GM12878 (cell line): ENCODE data around the gene FBXO33. TPM values are rescaled to one million over a fixed set of nuclear protein-coding genes. Genes with fewer than 3 reads are reported as not detected.

Source experiments
- ATAC-seq: fragments of 200-7000 bp; cut with Tn5 transposase; 3 replicates; pipeline ENCODE4 v1.9.1; 2020; ENCODE audit warnings: mild to moderate bottlenecking, moderate library complexity
- BruUV-seq: library from RNA; stranded (reverse); fragments of 400-500 nt; replicated peaks from 2 replicates; lab custom pipeline; 2021; lab: Mats Ljungman, UMichigan
- CTCF ChIA-PET: fragments of 300-600 bp; sonication (Branson Sonifier 250); formaldehyde crosslinking; extraction: SDS; loops from one replicate; lab custom pipeline; 2021; ENCODE audit warnings: inconsistent platforms; lab: Yijun Ruan, JAX
- POLR2A ChIA-PET: fragments of 350-600 bp; formaldehyde crosslinking; extraction: SDS; loops from one replicate; lab custom pipeline; 2021; ENCODE audit warnings: inconsistent platforms; lab: Charles Lee
- RAD21 ChIA-PET: fragments of 300-600 bp; sonication (Branson Sonifier 250); formaldehyde crosslinking; loops from one replicate; lab custom pipeline; 2023; ENCODE audit warnings: antibody characterized with exemption; ENCODE audit not compliant: unreplicated experiment; lab: Charles Lee
- SMC1A ChIA-PET: fragments of 300-600 bp; sonication (Branson Sonifier 250); formaldehyde crosslinking; loops from one replicate; lab custom pipeline; 2023; ENCODE audit not compliant: unreplicated experiment, uncharacterized antibody; lab: Charles Lee
- DNase-seq: peaks from one replicate; pipeline ENCODE4 v3.0.0-alpha.2; 2011; ENCODE audit warnings: low read depth, low spot score
- FAIRE-seq: peaks from 3 replicates; lab custom pipeline; 2011; peaks lifted over from hg19 to GRCh38; lab: Jason Lieb, UNC
- H2AFZ ChIP-seq: 2 replicates; pipeline ENCODE4 v1.6.0; 2011; ENCODE audit warnings: low read depth, low read length, control low read depth; ENCODE audit not compliant: control insufficient read depth
- H3K27ac ChIP-seq: 2 replicates; pipeline ENCODE4 v1.5.1; 2011; ENCODE audit warnings: control low read depth; ENCODE audit not compliant: control insufficient read depth, insufficient read depth
- H3K27me3 ChIP-seq, 2 experiments: replicated peaks in 1 of 2; 2 replicates each; pipeline versions ENCODE4 v1.6.0 to v1.6.1; 2011; ENCODE audit warnings: low read length in 1 of 2; ENCODE audit not compliant: control insufficient read depth in 2 of 2, insufficient read depth in 2 of 2
- H3K36me3 ChIP-seq, 2 experiments: 2 replicates each; pipeline ENCODE4 v1.5.1; 2011; ENCODE audit warnings: low read length in 1 of 2; ENCODE audit not compliant: control insufficient read depth in 2 of 2, insufficient read depth in 2 of 2
- H3K4me1 ChIP-seq: 2 replicates; pipeline ENCODE4 v1.6.1; 2011; ENCODE audit warnings: mild to moderate bottlenecking, low read length, moderate library complexity, mixed read lengths; ENCODE audit not compliant: control insufficient read depth, insufficient read depth
- H3K4me2 ChIP-seq: 2 replicates; pipeline ENCODE4 v1.6.0; 2011; ENCODE audit warnings: control low read depth; ENCODE audit not compliant: control insufficient read depth, insufficient read depth
- H3K4me3 ChIP-seq: fragments of 200-600 bp; sonication (generic); 2 replicates; pipeline ENCODE4 v1.5.1; 2016
- H3K79me2 ChIP-seq: 2 replicates; pipeline ENCODE4 v1.6.0; 2011; ENCODE audit warnings: low read length; ENCODE audit not compliant: control insufficient read depth, insufficient read depth
- H3K9ac ChIP-seq: 2 replicates; pipeline ENCODE4 v1.8.0; 2011; ENCODE audit warnings: low read length, control low read depth, mixed read lengths; ENCODE audit not compliant: control insufficient read depth, insufficient read depth
- H3K9me3 ChIP-seq: replicated peaks from 3 replicates; pipeline ENCODE4 v1.5.1; 2011; ENCODE audit warnings: mild to moderate bottlenecking, low read length; ENCODE audit not compliant: control insufficient read depth, insufficient read depth
- H4K20me1 ChIP-seq: 2 replicates; pipeline ENCODE4 v1.6.0; 2011; ENCODE audit not compliant: control insufficient read depth, insufficient read depth
- ASH2L ChIP-seq: fragments of 300-600, 200-600 bp; sonication (generic); IDR thresholded peaks from 2 replicates; pipeline ENCODE4 v1.6.1; 2017; ENCODE audit warnings: low read depth, mild to moderate bottlenecking, borderline replicate concordance
- GATAD2B ChIP-seq: fragments of 450-650 bp; conservative IDR thresholded peaks from 2 replicates; pipeline ENCODE4 v1.6.1; 2017; ENCODE audit warnings: low read depth, mild to moderate bottlenecking, moderate library complexity
- IRF3 ChIP-seq: fragments of 450-650 bp; IDR thresholded peaks from 2 replicates; pipeline ENCODE4 v1.6.1; 2014; ENCODE audit warnings: mild to moderate bottlenecking
- IRF5 ChIP-seq: fragments of 450-650 bp; IDR thresholded peaks from 2 replicates; pipeline ENCODE4 v1.6.1; 2017; ENCODE audit warnings: borderline replicate concordance
- NKRF ChIP-seq: fragments of 450-650 bp; conservative IDR thresholded peaks from 2 replicates; pipeline ENCODE4 v1.6.1; 2017; ENCODE audit warnings: mild to moderate bottlenecking, moderate library complexity
- NRF1 ChIP-seq: conservative IDR thresholded peaks from 2 replicates; pipeline ENCODE4 v1.6.1; 2011; ENCODE audit warnings: mild to moderate bottlenecking, low read depth, low read length, improper control_type of control experiment
- PML ChIP-seq: IDR thresholded peaks from 2 replicates; pipeline ENCODE4 v1.6.1; 2012; ENCODE audit warnings: low read length, inconsistent platforms
- SIX5 ChIP-seq: IDR thresholded peaks from 2 replicates; pipeline ENCODE4 v1.6.1; 2011; ENCODE audit warnings: mild to moderate bottlenecking, low read depth, low read length, moderate library complexity; ENCODE audit not compliant: severe bottlenecking
- SKIL ChIP-seq: fragments of 450-650 bp; IDR thresholded peaks from 2 replicates; pipeline ENCODE4 v1.6.1; 2017; ENCODE audit warnings: mild to moderate bottlenecking, low read depth, inconsistent platforms; ENCODE audit not compliant: poor library complexity, severe bottlenecking
- SPI1 ChIP-seq: IDR thresholded peaks from 2 replicates; pipeline ENCODE4 v1.6.1; 2011; ENCODE audit warnings: low read depth, mild to moderate bottlenecking, low read length, moderate library complexity, borderline replicate concordance; ENCODE audit not compliant: insufficient read depth
- WGBS: methylation state at CpG from one replicate; pipeline ENCODE4 v1.1.6; 2016; ENCODE audit warnings: low lambda C conversion rate; ENCODE audit not compliant: insufficient replicate concordance, insufficient coverage; ENCODE audit errors: missing lambda C conversion rate; 5-methylcytosine and 5-hydroxymethylcytosine counted together
- in situ Hi-C: fragments of 300-500 bp; cut with MboI; formaldehyde crosslinking; loops from 9 replicates; pipeline ENCODE4 v1.14.3; 2018; ENCODE audit warnings: mixed read lengths
- intact Hi-C: fragments of 100-400 bp; cut with micrococcal nuclease; formaldehyde crosslinking; loops from one replicate; pipeline ENCODE4 v1.14.2; 2022; ENCODE audit not compliant: unreplicated experiment
- polyA plus RNA-seq, 11 experiments: library from polyadenylated mRNA; depleted of rRNA in 4 of 11; unstranded in 6 of 11; stranded (reverse) in 5 of 11; fragments of >200 nt; fragmentation: Nextera tagmentation in 4 of 11; fragmentation: Illumina TruSeq in 1 of 11; extraction: Ambion mirVana in 4 of 11; extraction: Trizol in 1 of 11; gene quantifications; 1 replicate in 1 of 11; 2 replicates in 10 of 11; pipeline versions ENCODE4 v1.2.1 to v1.2.3, GENCODE V29; 2011 to 2016; ENCODE audit warnings: inconsistent platforms in 2 of 11, missing spikeins in 2 of 11, low read depth in 1 of 11
- total RNA-seq, 4 experiments: library from RNA; depleted of rRNA in 3 of 4; stranded (reverse); fragments of >200 nt in 3 of 4; fragmentation: Illumina TruSeq in 1 of 4; extraction: Trizol in 1 of 4; gene quantifications; 2 replicates each; pipeline versions ENCODE4 v1.2.1 to v1.2.3, GENCODE V29; 2013 to 2021

FBXO33 gene
- total and polyA plus RNA-seq, 10 of the 15 experiments (the other 5 are each of a cell fraction or from before 2014, with no cell fraction given): 4.7 to 56.9 (median 19.6) TPM

- in situ Hi-C loops: no loop called here
- CTCF ChIA-PET: interaction anchor here (0.6 to 1.3 kb wide), 4 partner anchors 10 to 1888 kb away, joined by 3 to 8 read pairs (median 4); no protein-coding TSS in a partner anchor
Observed at GRCh38 chr14:39367387-39367751, 64.9 kb downstream of the FBXO33 start.

More at GRCh38 chr14:39367387-39367751, 64.9 kb downstream of the FBXO33 start:
- ChIA-PET SMC1A (no interaction called here), POLR2A (no interaction called here), RAD21 (interaction anchor here (1.1 kb wide), 1 partner anchor 135 kb away, joined by 5 read pairs; no protein-coding TSS in a partner anchor)
- Histone ChIP-seq H3K9me3 (peaks cover 2% of the 10 kb centered on the region; the same call in 1 of the 3 replicates), H3K9ac (no peak overlapping the region), H3K36me3 (no peaks in the 10 kb centered on the region; a peak in 1 of 4 replicates), H3K79me2 (no peaks in the 10 kb centered on the region), H3K4me2 (no peak overlapping the region), H2AFZ (no peak overlapping the region), H3K27ac (no peak overlapping the region), H3K27me3 (no peaks in the 10 kb centered on the region), H3K4me3 (no peak overlapping the region), H4K20me1 (no peaks in the 10 kb centered on the region), H3K4me1 (no peaks in the 10 kb centered on the region)
- intact Hi-C loops: no loop called here
- no peak for TF ChIP-seq ASH2L
- no peak for TF ChIP-seq PML
- TF ChIP-seq IRF3: no peak
- TF ChIP-seq NRF1: no peak
- no peak for TF ChIP-seq NKRF
- TF ChIP-seq SPI1: no peak
- no peak for TF ChIP-seq SIX5
- no peak for TF ChIP-seq SKIL
- TF ChIP-seq GATAD2B: no peak
- no peak for TF ChIP-seq IRF5
- no peak for FAIRE-seq
- DNase-seq: no peak
- no TSS peak for BruUV-seq
- ATAC-seq: no peak
- 100% methylated on average over 2 of the region's 2 CpGs for WGBS
